ENCODE measurements around the gene EPO.
"Not testable (repeated sequence)": the region's sequence is repeated elsewhere in the genome, so short reads cannot be mapped to it uniquely, and the experiment has no call there.

Gene EPO

DNA sequence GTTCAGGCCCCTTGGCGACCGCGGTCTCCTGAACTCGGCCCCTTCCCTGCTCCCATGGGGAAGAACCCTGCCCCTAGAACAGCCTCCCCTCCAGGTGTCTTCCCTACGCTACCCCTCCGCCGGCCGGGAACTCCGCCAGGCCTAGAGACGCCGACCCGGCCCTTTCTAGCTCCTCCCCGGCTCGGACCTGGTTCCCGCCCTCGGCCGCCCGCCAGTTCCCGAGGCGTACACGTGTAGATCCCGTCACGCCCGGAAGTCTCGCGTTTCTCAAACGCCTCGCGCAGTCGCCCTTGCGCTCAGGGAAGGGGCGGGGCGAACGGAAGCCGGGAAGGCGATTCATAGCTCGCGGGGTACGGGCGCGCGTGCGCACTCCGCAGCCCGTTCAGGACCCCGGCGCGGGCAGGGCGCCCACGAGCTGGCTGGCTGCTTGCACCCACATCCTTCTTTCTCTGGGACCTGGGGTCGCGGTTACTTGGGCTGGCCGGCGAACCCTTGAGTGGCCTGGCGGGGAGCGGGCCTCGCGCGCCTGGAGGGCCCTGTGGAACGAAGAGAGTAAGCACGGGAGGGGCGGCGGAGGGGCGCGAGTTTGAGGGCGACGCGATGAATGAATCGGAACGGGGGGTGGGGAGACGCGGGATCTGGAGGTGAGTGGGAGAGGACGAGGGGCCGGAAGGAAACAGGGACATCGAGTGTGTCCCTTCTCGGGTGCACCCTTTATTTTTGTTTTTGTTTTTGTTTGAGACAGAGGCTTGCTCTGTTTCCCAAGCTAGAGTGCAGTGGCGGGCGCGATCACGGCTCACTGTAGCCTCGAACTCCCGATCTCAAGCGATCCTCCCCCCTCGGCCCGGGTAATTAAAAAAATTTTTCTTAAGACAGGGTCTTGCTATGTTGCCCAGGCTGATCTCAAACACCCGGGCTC, 14.3 kb upstream of the EPO start, which contains the start of gene POP7:
POP7 (plus strand) TSS at position 369 of the 919 bp plus-strand sequence. CDS start 710 bp downstream, outside the sequence.
- DNase-seq = peak; percentile 100

DNA sequence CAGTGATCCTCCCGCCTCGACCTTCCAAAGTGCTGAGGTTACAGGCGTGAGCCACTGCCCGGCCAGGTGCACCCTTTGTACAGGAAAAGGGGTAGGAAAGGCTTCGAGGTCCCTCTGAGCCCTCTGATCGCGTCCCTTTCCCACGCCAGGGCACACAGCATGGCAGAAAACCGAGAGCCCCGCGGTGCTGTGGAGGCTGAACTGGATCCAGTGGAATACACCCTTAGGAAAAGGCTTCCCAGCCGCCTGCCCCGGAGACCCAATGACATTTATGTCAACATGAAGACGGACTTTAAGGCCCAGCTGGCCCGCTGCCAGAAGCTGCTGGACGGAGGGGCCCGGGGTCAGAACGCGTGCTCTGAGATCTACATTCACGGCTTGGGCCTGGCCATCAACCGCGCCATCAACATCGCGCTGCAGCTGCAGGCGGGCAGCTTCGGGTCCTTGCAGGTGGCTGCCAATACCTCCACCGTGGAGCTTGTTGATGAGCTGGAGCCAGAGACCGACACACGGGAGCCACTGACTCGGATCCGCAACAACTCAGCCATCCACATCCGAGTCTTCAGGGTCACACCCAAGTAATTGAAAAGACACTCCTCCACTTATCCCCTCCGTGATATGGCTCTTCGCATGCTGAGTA, 13.5 kb upstream of the EPO start:
- no peak for DNase-seq

DNA sequence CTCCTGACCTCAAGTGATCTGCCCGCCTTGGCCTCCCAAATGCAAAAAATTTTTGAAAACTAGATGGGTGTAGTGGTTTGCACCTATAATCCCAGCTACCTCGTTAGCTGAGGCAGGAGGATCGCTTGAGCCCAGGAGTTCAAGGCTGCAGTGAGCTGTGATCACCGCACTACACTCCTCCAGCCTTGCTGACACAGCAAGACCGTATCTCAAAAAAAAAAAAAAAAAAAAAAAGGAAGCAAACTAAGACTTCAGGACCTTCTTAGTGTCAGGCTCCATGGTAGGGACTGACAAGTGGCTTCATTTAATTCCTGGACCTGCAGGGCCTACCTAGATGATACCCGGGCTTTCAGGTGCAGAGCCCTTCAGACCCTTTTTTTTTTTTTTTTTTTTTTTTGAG, 11.9 kb upstream of the EPO start:
- no peak for DNase-seq

DNA sequence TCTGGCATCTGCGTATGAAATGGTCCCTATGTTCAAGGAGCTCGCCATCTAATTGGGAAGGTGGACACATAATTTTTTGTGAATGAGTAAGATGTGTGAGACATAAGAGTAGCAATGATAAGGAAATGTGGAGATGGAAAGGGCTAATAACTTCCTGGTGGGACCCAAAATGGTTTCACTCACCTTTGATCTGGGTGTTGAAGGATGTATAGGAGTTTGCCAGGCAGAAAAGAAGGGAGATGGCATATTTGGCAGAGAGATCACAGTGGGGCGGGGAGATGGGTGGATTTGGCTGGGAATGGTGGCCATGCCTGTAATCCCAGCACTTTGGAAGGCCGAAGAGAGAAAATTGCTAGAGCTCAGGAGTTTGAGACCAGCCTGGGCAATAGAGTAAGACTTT, 9.8 kb upstream of the EPO start:
- DNase-seq = no peak

DNA sequence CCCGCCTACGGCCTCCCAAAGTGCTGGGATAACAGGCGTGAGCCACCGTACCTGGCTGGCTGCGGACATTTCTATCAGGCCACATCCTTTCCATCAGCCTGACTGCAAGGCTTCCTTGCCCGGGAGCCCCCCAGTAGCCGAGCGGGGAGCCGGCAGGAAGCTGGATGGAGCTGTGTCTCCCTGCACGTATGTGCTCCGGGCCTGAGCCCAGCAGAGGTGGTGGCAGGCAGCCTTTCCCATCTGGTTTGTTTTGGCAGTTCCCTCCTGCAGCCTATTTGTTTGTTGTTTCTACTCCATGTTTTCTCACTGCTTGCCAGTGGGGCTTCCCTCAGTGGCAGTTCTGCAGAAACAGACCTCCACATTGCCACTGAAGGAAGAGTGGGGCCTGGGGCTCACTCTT, 8.9 kb upstream of the EPO start:
- DNase-seq = no peak

DNA sequence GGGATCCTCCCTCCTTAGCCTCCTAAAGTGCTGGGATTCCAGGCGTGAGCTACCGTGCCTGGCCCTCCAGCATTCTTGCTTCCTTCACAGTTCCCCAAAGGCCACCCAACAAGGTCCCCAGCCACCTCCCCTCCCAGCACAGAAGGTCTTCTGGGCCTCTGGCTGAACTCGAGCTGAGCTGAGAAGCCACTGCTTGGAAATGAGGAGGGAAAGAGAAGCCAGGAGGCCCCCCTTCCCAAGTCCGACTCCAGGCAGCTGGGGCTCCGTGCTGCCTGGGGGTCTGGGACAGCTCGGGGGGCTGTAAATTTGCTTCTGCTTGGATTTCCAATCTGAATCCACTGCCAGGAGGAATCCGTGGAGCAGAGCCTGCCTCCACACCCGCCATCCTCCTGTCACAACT, 5.5 kb upstream of the EPO start:
- DNase-seq = no peak

DNA sequence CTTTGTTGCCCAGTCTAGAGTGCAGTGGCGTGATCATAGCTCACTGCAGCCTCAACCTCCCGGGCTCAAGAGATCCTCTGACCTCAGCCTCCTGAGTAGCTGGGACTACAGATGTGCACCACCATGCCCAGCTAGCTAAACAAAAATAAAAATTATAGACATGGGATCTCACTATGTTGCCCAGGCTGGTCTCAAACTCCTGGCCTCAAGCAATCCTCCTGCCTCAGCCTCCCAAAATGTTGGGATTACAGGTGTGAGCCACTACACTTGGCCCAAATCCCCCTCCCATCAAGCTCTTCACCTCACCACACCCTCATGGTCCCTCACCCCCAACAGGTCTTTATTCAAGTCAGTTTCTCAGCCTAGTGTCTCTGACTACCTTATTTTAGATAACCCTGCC, 3.2 kb upstream of the EPO start:
- DNase-seq = not testable (repeated sequence)

DNA sequence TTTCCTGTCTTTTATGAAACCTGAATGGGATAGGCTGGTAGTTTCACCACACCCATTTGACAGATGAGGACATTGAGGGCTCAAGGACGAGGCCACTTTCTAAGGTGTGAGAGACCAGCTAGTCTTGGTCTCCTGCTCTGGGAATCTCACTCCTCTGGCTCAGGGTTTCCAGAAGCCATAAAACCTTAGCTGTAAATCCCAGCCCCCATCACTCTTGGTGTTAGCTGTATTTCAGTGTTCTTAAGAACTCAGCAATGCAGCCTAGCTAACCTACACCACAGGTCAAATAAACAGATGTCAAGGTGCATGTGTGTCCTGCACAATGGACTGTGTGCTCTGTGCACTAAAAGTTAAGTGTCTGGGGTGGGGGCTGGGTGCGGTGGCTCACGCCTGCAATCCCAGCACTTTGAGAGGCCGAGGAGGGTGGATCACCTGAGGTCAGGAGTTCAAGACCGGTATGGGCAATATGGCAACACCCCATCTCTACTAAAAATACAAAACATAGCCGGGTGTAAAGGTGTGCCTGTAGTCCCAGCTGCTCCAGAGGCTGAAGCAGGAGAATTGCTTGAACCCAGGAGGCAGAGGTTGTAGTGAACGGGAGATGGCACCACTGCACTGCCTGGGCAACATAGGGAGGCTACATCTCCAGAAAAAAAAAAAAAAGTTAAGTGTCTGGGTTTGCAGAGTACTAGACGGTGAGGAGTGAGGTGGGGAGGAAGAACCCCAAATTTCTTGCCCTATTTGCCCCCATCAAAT, 567 bp upstream of the EPO start:
- no peak for DNase-seq

DNA sequence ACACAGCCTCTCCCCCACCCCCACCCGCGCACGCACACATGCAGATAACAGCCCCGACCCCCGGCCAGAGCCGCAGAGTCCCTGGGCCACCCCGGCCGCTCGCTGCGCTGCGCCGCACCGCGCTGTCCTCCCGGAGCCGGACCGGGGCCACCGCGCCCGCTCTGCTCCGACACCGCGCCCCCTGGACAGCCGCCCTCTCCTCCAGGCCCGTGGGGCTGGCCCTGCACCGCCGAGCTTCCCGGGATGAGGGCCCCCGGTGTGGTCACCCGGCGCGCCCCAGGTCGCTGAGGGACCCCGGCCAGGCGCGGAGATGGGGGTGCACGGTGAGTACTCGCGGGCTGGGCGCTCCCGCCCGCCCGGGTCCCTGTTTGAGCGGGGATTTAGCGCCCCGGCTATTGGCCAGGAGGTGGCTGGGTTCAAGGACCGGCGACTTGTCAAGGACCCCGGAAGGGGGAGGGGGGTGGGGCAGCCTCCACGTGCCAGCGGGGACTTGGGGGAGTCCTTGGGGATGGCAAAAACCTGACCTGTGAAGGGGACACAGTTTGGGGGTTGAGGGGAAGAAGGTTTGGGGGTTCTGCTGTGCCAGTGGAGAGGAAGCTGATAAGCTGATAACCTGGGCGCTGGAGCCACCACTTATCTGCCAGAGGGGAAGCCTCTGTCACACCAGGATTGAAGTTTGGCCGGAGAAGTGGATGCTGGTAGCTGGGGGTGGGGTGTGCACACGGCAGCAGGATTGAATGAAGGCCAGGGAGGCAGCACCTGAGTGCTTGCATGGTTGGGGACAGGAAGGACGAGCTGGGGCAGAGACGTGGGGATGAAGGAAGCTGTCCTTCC, 620 bp downstream of the EPO start:
- DNase-seq = no peak

DNA sequence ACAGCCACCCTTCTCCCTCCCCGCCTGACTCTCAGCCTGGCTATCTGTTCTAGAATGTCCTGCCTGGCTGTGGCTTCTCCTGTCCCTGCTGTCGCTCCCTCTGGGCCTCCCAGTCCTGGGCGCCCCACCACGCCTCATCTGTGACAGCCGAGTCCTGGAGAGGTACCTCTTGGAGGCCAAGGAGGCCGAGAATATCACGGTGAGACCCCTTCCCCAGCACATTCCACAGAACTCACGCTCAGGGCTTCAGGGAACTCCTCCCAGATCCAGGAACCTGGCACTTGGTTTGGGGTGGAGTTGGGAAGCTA, 1.2 kb downstream of the EPO start:
- no peak for DNase-seq

DNA sequence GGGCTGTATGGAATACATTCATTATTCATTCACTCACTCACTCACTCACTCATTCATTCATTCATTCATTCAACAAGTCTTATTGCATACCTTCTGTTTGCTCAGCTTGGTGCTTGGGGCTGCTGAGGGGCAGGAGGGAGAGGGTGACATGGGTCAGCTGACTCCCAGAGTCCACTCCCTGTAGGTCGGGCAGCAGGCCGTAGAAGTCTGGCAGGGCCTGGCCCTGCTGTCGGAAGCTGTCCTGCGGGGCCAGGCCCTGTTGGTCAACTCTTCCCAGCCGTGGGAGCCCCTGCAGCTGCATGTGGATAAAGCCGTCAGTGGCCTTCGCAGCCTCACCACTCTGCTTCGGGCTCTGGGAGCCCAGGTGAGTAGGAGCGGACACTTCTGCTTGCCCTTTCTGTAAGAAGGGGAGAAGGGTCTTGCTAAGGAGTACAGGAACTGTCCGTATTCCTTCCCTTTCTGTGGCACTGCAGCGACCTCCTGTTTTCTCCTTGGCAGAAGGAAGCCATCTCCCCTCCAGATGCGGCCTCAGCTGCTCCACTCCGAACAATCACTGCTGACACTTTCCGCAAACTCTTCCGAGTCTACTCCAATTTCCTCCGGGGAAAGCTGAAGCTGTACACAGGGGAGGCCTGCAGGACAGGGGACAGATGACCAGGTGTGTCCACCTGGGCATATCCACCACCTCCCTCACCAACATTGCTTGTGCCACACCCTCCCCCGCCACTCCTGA, 2.4 kb downstream of the EPO start:
- DNase-seq = no peak

DNA sequence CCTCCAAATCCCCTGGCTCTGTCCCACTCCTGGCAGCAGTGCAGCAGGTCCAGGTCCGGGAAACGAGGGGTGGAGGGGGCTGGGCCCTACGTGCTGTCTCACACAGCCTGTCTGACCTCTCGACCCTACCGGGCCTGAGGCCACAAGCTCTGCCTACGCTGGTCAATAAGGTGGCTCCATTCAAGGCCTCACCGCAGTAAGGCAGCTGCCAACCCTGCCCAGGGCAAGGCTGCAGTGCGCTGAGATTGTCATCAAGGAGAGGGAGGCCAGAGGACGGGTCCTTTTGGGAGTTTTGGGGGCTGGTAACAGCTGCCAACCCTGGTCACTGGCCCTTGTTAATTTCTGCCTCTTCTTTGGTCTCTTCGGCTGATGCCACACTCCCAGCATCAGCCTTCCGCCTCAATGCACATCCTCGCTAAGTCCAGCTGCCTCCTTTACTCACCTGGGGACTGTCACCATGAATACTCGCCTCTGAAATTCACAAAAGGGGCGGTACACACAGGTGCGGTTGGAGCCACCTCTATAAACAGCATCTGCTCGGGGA, 3.5 kb downstream of the EPO start:
- DNase-seq = no peak

DNA sequence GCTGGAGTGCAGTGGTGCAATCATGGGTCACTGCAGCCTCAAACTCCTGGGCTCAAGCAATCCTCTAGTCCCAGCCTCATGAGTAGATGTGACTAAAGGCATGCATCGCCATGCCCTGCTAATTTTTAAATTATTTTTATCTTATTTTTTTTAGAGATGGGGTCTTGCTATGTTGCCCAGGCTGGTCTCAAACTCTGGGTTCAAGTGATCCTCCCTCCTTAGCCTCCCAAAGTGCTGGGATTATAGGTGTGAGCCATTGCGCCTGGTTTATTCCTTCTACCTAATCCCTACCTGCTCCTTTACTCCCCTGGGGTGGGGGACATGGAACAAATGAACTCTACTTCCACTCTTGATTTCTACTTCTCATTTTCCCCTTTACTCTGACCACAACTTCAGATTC, 4.1 kb downstream of the EPO start:
- not testable (repeated sequence) for DNase-seq

DNA sequence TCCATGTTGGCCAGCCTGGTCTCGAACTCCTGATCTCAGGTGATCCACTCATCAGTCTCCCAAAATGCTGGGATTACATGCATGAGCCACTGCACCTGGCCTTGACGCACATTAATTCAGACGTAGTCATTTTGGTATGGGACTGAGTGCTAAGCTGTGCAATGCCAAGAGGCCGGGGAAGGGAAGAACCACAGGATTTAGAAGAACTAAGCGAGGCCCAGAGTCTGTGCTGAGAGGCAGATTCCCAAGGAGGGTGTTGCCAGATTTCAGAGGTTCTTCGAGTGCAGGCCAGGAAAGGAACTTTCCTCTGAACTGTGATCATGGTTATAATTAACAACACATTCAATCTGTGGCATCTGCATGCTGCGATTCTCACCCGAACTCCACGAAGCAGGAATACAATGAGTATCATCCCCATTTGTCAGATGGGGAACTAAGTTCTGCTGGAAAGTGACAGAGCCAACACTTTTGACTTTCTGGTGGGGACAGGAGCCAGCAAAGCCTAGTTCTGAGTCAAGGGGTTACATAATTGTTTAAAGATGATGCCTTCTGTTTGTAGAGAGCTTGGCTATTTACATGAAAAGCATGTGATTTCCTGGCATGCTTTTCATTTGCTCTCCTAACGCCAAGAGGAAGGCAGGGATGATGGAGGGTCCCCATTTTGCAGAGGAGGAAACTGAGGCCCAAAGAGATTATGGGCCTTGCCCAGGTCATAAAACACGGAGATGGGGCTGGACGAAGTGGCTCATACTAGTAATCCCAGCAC, 6.9 kb downstream of the EPO start:
- DNase-seq = no peak

DNA sequence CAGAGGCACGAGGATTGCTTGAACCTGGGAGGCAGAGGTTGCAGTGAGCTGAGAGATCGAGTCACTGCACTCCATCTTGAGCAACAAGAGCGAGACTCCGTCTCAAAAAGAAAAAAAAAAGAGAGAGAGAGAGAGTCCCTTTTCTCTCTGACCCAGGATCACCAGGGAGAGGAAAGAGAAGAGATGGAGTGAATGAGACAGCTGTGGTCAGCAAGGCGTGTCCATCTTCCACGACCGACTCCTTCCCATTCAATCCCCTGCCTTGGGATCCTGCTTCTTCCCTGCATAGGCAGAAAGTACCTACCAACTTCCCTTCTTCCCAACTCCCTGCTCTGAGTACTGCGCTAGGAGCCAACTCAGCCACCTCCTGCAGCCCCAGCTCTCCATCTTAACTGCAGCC, 7.9 kb downstream of the EPO start:
- DNase-seq = no peak

DNA sequence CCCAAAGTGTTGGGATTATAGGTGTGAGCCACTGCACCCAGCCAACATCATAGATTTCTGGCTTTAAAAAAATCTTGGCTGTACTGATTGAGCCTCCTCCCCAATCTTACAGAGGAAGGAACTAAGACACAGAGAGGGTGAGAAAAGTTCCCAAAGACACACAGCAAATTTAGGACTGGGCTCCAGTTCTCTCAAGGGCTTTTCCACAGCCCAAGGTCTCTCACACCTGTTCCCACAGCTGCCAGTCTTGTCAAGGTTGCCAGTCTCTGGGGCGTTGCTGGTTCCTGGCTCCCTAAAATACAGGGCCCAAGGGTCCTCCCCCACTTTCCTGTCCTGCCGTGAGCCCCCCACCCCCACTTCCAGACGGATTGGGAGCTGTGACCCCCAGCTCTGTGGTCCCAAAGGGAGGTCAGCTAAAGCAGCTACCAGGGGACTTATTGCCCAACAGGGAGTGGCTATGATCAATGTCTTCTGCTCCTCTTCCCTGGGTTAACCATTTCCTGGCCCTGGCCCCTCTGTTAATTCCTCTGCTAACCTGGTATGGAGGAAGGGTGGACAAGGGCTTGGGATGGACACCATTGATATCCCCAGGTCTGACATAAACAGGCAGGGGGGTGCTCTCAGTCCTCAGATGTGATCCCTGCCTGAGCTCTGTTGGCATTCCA, 10.0 kb downstream of the EPO start:
- no peak for DNase-seq

DNA sequence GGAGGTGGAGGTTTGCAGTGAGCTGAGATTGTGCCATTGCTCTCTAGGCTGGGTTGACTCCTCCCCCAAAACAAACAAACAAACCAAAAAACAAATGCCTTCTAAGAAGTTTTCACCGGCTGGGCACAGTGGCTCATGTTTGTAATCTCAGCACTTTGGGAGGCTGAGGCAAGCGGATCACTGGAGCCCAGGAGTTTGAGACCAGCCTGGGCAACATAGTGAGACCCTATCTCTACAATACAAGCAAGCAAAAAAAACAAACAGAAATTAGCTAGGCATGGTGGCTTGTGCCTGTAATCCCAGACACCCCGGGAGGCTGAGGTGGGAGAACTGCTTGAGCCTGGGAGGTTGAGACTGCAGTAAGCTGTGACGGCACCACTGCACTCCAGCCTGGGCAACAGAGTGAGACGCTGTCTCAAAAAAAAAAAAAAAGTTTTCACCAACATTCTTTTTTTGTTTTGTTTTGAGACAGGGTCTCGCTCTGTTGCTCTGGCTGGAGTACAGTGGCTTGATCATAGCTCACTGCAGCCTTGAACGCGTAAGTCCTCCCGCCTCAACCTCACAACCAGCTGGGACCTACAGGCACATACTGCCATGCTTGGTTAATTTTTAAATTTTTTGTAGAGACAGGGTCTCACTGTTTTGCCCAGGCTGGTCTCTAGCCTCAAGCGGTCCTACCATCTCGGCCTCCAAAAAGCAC, 11.8 kb downstream of the EPO start:
- DNase-seq = no peak

DNA sequence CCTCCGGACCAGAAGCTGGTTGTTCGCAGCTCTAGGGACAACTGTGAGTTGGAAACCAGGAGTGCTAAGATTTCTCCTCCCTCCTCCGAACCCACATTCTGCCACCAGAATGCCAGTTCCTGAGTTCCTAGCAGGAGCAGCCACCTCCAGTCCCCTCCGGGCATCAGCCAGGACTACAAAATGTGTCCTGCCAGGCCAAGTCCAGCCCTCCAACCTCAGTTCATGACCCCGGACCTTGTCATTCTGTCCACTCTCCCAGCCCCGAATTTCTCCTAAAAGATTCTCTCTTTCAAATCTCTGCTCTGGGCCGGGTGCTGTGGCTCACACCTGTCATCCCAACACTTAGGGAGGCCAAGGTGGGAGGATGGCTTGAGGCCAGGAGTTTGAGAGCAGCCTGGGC, 15.5 kb downstream of the EPO start:
- no peak for DNase-seq

DNA sequence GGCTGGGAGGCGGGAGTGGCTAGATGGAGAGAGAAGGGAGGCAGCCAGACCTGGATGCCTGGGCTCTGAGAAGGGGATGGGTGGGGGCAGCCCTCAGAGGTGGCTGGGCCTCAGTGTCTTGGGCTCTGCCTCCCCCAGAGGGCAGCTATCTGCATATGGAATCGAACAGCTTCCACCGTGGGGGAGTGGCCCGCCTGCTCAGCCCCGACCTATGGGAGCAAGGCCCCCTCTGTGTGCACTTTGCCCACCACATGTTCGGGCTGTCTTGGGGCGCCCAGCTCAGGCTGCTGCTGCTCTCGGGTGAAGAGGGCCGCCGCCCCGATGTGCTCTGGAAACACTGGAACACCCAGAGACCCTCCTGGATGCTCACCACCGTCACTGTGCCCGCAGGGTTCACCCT, 16.4 kb downstream of the EPO start:
- no peak for DNase-seq

DNA sequence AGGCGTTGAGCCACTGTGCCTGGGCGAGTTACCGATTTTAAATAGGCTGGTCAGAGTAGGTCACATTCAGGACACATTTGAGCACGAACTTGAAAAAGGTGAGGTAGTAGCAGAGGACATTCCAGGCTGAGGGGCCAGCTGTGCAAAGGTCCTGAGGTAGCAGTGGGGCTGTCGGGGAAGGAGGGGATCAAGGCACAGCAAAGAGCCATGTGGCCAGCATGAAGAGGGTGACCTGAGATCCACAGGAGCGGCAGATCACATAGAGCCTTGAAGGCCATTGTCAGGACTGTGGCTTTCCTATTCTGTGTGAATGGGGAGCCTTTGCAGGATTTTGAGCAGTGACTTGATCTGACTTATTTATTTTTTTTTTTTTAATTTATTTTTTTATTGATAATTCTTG, 19.7 kb downstream of the EPO start:
- DNase-seq = no peak

Measured in stimulated activated CD4-positive, alpha-beta T cell treated with anti-CD3 and anti-CD28 coated beads, Interleukin-15, amount 100 ng/mL, for 24 hours (primary cell).